HG03558 (cell line): ENCODE measurements around the gene QRSL1.
"Not testable (repeated sequence)": the region's sequence is repeated elsewhere in the genome, so short reads cannot be mapped to it uniquely, and the experiment has no call there.

Experiments
- ATAC-seq: cut with Tn5 transposase; IDR thresholded peaks from one replicate; pipeline ENCODE4 v1.9.1; 2021; ENCODE audit warnings: moderate number of reproducible peaks; ENCODE audit not compliant: unreplicated experiment; ENCODE audit errors: extremely low read depth

The QRSL1 gene, protein sequence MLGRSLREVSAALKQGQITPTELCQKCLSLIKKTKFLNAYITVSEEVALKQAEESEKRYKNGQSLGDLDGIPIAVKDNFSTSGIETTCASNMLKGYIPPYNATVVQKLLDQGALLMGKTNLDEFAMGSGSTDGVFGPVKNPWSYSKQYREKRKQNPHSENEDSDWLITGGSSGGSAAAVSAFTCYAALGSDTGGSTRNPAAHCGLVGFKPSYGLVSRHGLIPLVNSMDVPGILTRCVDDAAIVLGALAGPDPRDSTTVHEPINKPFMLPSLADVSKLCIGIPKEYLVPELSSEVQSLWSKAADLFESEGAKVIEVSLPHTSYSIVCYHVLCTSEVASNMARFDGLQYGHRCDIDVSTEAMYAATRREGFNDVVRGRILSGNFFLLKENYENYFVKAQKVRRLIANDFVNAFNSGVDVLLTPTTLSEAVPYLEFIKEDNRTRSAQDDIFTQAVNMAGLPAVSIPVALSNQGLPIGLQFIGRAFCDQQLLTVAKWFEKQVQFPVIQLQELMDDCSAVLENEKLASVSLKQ

DNA sequence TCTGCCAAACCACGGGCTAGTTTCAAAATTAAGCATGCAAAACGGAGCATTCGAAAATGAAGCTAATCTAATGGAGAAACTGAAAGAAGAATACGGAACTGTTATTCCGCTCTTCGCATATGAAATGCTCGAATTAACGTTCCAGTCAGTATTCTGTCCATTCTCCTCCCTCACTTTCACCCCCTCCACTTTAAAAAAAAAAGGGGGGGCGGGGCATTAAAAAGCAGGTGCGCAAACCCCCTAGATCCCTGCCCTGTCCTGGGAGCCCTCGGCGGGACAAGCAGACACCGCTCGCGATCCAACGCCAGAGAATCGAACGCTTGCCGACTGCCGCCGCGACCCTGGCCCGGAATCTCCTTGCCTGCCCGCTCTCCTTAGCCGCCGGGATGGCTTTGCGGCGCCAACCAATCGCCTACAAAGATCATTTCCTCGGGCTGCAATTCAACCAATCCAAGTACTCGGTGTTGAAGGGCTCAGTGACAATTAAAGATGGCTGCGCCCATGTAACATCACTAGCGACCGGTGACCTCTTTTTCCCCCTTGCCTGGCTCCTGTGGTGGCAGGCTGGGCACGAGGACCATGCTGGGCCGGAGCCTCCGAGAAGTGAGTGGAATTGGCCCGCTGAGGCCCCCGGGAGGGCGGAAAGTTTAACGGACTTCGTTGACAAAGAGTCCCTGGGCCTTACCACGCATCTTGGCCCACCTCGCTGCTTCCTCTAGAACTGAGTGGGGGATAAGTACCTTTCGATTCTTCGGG lies at the start of gene QRSL1, which contains the start of gene RTN4IP1:
TSS of gene QRSL1 (plus strand) at position 476 of the 756 bp plus-strand sequence. CDS start at position 580, 104 bp downstream.
TSS of gene RTN4IP1 (minus strand) at position 396 of the 756 bp plus-strand sequence. CDS start 477 bp downstream, outside the sequence.
- peak; percentile 43 for ATAC-seq

DNA sequence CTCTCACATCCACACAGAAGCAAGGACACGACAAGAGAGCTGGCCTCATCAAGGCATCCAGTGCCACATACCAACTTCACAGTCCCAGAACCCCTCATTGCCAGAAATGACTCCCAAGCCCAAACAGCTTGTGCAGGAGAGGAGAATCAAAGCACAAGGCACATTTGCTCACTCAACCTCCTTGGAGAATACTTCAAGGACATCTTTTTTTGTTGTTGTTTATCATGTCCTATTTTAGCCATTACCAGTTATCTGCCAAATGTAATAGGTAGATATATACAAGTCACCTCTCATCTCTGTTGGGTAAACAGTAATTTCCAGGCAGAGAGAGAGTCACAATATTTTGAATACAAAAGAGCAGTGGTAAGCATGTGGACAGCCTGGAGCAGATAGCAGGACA lies 47.9 kb upstream of the QRSL1 start:
- ATAC-seq: no peak

DNA sequence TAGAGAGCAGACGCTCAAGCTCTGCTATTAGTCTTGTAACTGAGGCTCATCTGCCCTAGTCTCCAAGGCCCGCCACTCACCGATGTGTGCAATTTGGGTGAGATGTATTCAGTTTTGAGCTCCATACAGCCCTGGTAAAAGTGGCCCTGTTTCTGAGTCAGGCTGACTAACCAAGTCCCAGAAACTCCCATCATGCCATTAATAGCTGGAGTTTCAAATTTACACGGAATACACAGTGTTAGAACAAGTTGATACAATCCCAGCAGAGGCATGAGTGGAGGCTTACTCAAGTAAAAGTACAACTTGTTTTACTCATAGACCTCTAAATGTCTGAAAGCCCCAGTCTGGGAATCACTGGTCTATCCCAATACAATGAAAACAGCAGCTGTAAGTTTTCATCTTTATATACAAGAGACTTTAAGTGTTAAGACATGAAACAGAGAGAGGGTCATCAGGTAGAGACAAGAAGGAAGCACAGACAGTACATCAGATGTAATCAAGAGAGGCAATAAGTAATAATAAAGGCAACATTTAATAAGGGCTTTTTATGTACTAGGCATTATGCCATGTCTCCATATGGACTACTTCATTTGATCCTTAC lies 42.5 kb upstream of the QRSL1 start:
- ATAC-seq: no peak

DNA sequence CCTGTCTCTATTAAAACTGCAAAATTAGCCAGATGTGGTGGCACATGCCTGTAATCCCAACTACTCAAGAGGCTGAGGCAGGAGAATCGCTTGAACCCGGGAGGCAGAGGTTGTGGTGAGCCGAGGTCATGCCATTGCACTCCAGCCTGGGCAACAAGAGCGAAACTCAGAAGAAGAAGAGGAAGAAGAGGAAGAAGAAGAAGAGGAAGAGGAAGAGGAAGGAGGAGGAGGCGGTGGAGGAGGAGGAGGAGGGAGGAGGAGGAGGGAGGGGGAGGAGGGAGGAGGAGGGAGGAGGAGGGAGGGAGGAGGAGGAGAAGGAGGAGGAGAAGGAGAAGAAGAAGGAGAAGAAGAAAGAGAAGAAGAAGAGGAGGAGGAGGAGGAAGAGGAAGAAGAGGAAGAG lies 40.4 kb upstream of the QRSL1 start:
- not testable (repeated sequence) for ATAC-seq

DNA sequence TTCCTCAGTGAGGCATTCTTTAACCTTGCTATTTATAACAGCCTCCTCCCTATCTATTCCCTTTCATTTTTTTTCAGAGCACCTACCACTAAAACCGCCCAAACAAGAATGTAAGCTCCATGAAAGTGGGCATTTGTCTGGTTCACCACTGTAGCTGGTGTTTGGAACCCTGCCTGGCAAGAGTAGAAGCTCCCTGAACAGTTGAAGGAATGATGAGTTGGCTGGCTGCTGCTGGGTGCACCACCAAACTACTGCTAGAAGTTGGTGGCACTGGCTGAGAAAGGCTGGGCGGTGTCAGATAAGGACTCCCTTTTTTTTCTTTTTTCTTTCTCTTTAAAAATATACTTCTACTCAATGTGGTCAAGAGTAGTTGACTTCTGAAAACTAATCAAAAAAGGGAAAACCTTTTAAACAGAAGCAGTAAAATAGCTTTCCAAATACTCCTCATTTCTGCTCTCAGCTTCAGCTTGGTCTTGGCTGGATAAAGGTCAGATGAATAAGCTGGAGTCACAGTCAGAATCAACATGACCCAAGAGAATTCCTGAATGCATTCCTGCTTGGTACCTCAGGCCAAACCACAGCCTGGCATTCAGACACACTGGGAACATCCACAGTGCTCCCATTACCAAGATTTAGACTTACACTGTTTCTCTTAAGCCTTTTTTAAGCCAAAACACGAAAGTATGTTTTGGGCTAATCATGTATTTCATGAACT lies 38.1 kb upstream of the QRSL1 start:
- ATAC-seq: no peak

DNA sequence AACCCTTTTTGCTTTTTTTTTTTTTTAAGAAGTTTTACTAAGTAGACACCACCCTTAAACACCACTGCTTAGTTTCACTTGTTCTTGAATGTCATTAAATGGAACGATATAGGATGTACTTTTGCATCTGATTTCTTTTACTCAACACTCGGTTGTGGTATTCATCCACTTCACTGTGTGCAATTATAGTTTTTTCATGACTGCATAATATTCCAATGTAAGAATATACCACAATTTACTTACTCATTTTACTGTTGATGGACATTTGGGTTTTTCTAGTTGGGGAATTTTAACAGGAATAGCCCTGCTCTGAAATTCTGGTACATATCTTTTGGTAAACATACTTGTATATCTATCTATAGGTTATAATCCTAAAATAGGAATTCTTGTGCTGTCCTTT lies 29.9 kb upstream of the QRSL1 start:
- ATAC-seq: no peak

DNA sequence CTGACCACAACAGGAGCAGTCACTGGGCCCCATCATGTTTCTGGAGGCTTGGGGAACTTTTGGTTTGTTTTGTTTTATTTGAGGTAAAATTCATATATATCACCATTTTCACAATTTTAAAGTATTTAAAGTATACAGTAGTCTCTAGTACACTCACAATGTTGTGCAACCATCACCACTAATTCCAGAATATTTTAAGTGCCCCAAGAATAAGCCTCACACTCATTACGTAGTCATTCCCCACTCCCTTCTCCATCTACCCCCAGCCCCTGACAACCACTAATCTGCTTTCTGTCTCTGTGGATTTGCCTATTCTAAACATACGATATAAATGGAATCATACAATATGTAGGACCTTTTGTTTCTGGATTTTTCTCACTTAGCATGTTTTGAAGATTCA lies 29.0 kb upstream of the QRSL1 start:
- no peak for ATAC-seq

DNA sequence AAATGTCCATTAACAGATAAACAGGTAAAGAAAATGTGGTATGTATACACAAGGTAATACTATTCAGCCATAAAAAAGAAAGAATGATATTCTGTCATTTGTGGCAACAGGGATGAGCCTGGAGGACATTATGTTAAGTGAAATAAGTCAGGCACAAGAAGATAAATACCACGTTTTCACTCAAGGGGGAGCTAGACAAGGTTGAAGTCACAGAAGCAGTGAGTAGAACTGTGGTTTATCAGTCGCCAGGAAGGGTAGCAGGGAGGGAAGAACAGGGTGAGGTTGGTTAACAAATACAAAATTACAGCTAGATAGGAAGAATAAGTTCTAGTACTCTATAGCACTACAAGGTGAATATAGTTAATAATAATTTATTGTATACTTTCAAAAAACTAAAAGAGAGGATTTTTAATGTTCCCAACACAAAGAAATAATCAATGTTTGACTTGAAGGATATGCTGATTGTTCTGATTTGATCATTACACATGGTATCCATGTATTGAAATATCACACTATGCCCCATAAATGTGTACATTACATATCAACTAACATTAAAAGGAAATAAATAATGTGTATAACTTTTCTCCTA lies 21.2 kb upstream of the QRSL1 start:
- no peak for ATAC-seq

DNA sequence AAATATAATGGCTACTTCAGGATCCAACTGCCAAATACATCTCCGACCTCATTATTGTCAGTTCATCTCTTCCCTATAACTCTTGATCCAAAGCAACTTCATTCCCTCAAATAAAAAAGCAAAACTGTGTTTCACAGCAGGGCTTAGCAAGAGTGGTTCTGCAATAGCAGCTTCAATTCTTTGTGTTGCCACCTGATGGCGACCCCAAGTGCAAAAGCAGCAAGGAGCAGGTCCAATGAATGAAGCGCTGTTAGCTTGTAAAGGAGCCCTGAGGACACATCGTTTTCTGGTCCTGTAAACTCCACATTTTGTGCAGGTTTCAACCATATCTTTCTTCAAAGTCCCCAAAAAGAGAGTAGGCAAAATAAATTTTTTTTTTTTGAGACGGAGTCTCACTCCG lies 19.7 kb upstream of the QRSL1 start:
- ATAC-seq: no peak

DNA sequence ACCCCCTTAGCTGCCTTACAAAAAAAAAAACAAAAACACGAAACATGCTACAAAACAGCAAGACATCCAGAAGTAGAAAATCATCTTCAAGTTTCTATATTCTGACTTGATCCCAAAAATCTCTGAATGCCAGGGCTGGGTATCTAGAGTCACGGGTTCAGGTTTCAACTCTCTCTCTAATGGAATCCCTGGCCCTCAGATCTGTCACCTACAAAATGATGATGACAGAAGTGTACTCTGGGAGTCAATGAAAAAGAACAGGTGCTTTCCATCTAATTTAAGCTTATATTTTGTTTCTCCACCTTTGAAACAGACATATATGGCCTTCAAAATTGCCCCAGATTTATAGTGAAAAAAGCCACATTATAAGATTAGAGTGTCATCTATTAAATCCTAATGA lies 18.3 kb upstream of the QRSL1 start:
- ATAC-seq: no peak

DNA sequence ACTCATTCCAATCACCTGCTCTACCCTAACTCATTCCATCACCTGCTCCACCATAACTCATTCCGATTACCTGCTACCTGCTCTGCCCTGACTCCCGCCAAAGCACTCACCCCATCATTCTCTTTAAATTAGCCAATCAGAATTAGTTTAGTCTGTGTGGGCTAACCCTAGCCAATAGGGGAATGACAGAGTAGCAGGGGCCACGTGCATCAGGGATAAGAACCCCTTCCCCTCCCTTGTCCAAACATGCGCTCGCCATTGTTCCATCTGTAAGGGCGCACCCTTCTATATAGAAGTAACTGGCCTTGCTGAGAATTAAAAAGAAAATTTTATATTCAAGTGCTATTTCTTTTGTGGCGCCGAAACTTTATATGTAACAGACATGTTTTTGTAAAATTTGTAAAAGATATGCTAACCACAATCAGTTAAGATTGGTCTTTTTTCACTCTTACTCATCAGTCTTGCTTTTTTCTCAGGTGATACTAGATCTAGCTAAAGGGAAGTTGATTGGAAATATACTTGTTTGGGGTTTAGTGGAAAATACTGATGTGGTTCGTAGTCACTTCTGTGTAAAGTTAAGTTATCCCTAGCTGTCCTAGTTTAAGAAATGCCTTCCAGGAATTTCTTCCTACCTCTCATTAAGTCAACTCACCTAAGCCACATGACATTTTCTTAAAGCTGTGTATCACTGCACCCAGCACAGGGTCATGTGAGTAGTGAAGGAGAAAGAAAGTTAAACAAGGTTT lies 16.5 kb upstream of the QRSL1 start:
- ATAC-seq: no peak

DNA sequence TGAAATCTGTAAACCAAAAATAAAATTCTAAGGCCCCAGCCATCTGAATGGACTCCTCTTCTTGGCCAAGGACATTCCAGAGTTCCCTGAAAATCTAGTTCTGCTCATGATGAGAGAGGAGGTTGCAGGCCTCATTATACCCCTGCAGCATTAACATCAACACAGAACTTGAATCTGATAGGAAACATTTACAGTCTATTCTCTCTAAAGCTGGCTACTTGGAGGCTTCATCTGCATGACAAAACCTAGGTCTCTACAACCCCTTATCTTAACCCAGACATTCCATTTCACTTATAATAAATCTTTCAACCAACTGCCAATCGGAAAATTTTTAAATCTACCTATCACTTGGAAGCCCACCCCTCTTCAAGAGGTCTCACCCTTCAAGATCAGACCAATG lies 15.8 kb upstream of the QRSL1 start:
- ATAC-seq: no peak

DNA sequence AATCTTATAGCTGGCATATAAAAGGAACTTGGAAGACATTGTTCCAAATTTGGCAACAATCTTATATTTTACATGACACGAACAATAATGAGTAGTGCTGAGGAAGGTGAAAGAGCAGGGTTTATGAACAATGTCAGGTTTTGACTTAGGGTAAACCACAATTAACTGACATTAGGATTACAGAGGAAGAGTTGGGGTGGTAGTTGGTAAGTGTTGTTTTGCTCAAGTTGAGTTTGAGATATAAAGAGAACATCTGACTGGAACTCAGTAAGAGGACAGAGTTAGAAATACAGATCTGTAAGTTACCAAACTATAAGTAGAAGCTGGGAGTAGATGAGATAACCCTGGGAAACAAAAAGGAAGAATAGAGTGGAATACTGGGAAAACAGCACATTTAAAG lies 15.2 kb upstream of the QRSL1 start:
- ATAC-seq: no peak

DNA sequence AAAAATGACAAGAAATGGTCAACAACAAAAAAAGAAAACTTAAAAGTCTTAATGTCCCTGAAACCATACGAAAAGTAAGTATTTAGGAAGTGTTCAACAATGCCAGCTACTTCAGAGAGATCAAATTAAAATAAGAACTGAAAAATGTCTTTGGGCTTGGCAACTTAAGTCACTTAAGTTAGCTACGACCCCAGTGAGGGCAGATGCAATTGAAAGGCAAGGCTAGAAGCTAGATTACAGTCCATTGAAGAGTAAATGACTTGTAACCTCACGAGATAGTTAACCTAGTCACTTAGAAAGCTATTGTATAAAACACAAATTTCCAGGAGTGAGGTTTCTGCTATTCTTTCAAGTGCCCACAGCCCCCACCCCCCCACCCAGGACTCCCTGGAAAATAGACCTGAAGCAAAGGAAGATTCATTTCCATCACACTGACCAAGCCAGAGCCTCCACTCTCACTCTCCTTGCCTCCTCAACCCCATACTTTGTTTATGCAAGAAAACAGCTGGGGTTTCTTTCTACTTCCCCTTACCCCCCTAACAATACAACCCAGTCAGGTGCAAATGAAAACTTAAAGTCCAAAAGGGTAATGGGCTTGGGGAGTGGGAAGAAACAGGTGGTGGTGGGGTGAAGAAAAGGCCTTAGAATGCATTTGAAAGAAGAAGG lies 14.7 kb upstream of the QRSL1 start:
- no peak for ATAC-seq

DNA sequence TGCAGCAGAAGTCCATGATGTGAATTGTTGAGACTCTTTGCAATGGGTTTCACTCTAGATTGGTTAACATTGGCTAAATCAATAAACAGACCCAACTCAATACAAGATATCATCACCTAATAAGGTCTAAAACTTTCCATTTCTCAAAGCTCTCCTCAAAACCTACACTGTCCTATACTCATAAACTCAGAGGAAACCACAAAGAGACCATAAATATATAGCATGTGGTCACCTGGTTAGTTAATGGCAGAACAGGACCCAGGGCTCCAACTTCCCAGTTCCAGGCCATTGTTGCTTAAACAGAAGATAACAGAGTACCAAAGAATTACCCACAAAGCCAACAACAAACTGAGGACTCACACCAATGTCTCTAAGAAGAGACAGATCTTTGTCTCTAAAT lies 12.1 kb upstream of the QRSL1 start:
- peak; percentile 66 for ATAC-seq

DNA sequence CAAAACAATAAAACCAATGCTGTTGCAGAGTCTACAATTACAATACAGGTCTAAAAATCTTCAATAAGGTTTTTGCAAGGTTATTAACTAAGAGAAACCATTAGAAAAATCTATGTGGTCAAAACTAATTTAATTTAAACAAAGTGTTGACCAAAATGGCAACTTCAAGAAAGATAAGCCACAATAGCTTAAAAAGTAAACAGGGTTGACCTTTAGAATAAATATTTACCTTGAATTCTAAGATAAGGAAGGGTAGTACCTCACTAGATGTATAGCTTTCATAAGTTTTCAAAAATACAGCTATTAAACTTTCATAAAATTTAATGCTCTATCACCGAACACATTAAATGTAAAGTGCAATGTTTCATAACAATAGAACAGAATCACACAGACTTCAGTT lies 11.5 kb upstream of the QRSL1 start:
- no peak for ATAC-seq

DNA sequence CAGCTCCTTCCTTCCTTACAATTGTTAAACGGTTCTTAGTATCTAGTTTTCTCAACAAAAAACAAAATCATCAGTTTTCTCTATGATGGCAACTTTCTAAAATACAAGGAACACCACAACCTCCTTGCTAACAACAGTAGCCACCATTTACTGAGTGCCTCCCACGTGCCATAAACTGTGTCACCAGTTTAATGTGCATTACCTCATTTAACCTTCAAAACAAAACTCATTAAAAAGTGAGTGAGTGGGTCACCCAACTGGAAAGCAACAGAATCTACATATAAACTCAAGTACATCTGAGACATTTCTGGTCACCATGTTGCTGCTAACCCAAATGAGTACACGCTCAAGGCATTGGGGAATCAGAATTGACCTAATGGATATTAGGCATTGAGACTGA lies 11.1 kb upstream of the QRSL1 start:
- no peak for ATAC-seq

DNA sequence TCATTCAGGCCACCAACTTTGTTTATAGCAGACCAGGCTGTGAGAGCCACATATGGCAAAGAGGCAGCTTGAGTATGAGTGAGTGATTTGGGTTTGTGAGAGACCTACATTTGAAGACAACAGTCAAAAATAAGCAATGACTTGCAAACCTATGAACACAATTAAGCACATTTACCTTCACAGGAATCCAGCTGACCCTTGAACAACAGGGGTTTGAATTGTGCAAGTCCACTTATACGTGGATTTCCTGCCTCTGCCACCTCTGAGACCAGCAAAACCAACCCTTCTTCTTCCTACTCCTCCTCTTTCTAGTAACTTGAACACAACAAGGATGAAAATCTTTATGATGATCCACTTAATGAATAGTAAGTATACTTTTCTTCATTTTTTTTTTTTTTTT lies 10.2 kb upstream of the QRSL1 start:
- no peak for ATAC-seq
